Stimulated activated CD8-positive, alpha-beta memory T cell treated with anti-CD3 and anti-CD28 coated beads, Interleukin-2, amount 100 ng/mL, for 48 hours (primary cell): ENCODE data around the gene GRAMD2B.
"Not testable (repeated sequence)": the region's sequence is repeated elsewhere in the genome, so short reads cannot be mapped to it uniquely, and the experiment has no call there.

ENCODE experiments used
- DNase-seq, 2 donors: peaks; one replicate each; pipeline ENCODE4 v3.0.0-alpha.2; 2020; ENCODE audit warnings: low read depth in 2 of 2

Gene GRAMD2B

GRCh38 chr5:126513302-126513701 lies 90.1 kb downstream of the GRAMD2B start:
- no peak for DNase-seq

DNA sequence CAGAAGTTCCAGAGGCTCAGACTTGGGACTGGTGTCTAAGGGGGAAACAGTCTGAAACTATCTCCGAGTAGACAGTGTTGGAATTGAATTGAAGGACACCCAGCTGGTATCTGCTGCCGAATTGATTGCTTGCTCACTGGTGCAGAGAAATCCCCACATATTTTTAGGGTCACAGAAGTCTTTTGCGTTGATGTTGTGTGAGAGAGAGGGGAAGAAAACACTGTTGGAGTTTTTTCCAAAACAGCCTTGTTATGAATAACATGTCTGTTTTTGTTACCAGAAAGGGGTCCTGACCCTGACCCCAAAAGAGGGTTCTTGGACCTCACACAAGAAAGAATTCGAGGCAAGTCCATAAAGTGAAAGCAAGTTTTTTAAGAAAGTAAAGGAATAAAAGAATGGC lies 90.5 kb downstream of the GRAMD2B start:
- DNase-seq, result no peak

GRCh38 chr5:126514131-126514557 lies 90.9 kb downstream of the GRAMD2B start:
- no peak for DNase-seq

DNA sequence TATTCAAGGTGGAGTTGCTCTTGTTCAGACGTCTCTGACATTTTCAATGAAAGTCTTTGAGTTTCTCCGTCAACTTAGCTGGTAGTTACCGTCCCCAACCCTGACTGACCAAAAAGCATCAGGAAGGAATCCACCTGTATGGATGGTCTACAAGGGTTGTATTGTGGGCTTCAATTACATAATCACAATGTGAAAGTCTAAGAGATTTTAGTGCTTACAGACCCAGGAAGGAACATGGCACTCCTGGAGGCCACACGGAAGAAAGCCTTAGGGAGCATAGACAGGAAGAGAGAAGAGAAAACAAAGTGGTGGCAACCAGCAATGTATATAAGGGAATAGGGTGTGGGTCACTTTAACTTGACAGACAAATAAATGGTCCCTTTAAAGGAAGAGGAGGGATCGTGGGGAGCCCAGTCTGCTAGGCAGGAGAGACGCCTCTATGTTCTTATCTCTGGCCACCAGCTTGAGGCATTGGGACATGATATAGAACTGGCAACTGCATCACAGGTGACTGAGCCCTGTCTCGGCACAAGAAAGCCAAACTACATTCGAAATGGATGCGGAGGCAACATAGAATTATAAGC lies 91.4 kb downstream of the GRAMD2B start:
- no peak for DNase-seq

- no peak for DNase-seq
These were observed 92.1 kb downstream of the GRAMD2B start for GRCh38 chr5:126515337-126515736.

GRCh38 chr5:126516133-126516532 lies 92.9 kb downstream of the GRAMD2B start:
- no peak for DNase-seq

GRCh38 chr5:126516852-126517251 lies 93.6 kb downstream of the GRAMD2B start:
- DNase-seq, result no peak

- DNase-seq, result not testable (repeated sequence)
These were observed 96.0 kb downstream of the GRAMD2B start for GRCh38 chr5:126519223-126519622.

DNA sequence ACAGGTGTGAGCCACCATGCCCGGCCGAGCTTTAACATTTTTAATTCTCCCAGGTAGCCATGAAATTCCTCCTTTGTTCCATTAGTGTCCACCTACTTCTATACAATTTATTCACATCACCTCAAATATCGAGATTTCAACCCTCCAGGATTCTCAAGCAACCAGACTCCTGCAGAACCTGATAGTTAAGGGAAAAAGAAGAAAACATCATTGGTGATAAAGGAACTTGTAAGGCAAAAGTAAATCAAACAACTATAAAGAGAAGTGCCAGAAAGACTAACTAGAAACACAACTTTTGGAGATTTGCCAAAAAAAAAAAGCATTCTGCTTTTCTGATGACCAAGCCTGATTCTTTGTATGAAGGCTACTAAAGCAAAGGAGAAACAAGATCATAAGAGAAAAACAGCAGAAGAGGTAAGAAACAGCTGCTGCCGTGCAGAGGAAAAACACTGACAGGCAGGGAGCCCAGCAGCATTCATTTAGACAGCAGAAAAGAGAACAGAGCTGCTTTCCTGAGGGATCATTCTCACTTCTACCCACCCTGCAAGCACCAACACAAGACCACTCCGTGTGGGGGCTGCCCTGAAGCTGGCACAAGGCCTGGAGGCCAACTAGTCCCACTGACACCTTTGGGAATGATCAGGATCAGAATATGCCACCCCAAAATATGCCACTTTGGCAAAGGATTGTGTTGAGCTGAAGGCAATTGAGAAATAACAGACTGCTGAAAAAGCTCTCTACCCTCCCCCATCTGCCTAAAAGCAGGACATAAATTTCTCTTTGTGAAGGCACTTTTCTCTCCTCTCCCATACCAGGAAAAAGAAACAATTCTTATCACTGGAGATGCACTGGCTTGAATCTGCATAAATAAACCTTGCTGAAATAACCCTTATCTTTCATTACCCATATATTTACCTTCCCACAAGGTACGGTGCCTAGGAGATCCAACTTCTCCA lies 96.7 kb downstream of the GRAMD2B start:
- DNase-seq, result no peak

GRCh38 chr5:126520593-126520953 lies 97.4 kb downstream of the GRAMD2B start:
- DNase-seq, result no peak

- no peak for DNase-seq
These were observed 97.9 kb downstream of the GRAMD2B start for GRCh38 chr5:126521130-126521529.

DNA sequence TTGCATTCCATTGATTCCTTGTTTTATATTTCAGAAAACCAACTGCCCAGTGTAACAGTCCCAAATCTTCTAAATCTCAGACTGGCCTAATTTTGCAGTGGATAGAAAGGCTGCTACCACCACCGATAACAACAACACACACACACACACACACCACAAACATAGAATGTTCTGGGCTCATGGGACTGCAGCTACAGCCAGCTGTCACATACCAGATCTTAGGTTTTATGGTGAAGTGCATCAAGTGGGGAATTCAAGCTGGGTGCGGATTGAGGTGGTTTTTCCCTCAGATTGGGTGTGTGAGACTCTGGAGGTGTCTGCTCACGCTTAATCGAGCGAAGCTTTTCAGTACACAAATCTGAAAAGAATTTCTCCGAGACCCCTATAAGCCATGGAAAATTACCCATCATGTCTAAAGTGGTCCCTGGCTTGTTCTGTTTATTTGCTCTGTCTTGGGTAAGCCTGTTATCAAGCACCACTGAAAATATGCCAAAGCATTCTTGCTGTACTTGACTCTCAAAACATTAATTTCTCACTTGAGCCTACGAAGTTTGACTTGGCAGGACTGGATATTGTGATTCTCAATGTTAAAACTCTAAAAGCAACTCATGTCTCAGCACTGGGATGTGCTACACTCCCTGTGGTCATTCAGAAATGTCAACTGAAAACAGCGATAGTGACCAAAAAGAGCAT lies 100.8 kb downstream of the GRAMD2B start:
- DNase-seq, result no peak

DNA sequence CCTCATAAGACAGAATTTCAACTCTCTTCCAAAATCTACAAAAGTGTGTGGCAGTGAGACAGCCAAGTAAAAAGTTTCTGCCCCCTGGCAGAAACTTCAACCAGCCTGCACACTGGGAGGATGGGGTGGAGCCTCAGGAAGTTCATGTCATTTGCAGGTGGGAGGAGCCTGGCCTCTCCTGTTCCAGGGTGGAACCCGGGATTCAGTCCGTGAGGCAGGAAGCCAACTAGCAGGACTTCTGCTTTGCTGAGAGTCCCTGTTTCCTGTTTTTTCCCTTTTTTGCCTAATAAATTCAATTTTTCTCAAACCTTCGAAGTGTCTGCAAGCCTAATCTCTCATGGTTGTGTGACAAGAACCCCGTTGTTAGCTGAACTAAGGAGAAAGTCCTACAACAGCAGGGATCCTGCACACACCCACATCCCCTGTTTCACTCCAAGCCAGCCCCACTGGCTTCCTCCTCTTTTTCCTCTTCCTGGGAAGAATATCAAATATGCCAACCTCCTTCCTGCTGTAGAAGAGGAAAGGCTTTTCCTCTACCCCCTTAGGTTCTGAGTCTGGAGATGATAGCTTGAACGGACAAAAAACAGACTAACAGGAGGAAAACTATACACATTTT lies 102.5 kb downstream of the GRAMD2B start:
- DNase-seq, result no peak

GRCh38 chr5:126526493-126526892 lies 103.3 kb downstream of the GRAMD2B start:
- no peak for DNase-seq

DNA sequence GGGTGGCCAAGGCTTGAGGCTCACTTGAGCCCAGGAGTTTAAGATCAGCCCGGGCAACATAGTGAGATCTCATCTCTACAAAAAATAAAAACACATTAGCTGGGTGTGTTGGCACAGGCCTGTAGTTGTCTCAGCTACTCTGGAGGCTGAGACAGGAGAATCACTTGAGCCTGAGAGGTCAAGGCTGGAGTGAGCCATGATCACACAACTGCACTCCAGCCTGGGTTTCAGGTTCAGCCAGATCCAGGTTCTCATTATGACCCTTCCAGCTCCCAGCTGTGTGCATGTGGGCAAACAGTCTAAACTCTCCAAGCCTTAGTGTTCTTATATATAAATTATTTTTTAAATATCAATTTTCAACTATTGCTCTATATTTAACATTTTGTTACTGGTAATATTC lies 103.9 kb downstream of the GRAMD2B start:
- no peak for DNase-seq

- DNase-seq, result no peak
These were observed 104.7 kb downstream of the GRAMD2B start for GRCh38 chr5:126527892-126528291.

GRCh38 chr5:126531543-126532120 lies 108.4 kb downstream of the GRAMD2B start:
- DNase-seq, result no peak

GRCh38 chr5:126534553-126534952 lies 111.3 kb downstream of the GRAMD2B start:
- DNase-seq, result no peak

DNA sequence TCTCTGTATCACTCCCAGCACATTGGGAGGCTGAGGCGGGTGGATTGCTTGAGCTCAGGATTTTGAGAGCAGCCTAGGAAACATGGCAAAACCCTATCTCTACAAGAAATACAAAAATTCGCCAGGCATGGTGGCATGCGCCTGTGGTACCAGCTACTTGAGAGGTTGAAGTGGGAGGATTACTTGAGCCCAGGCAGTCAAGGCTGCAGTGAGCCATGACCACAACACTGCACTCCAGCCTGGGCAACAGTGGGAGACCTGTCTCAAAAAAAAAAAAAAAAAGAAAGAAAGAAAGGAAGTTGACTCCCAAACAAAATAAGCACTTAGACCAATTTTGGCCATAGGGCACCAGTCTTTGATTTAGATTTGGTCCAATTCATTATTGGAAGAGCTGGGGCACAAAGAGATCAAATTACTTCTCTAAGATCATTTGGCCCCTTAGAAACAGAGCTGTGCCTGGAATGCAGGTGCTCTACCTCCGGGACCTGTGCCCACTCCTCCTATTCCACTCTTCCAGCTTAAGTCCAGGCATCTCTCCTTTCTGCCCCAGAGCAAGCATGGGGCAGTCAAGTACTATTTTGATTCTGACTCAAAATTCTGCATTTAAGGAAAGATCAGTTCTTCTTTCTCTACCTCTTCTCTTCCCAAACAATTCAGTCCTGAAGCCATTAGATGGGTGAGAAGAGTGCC lies 112.8 kb downstream of the GRAMD2B start:
- no peak for DNase-seq

GRCh38 chr5:126536874-126537273 lies 113.7 kb downstream of the GRAMD2B start:
- no peak for DNase-seq

- DNase-seq, result no peak
These were observed 115.4 kb downstream of the GRAMD2B start for GRCh38 chr5:126538579-126538978.
